Ectodermal cell (in vitro differentiated cells): Measurements from ENCODE around the gene BEND7.

Experiments
- H3K27ac ChIP-seq: 2 replicates; pipeline ENCODE4 v1.7.0; 2013; ENCODE audit warnings: mild to moderate bottlenecking, low read depth, low read length; ENCODE audit not compliant: insufficient read depth, poor library complexity, severe bottlenecking
- H3K27me3 ChIP-seq: 2 replicates; pipeline ENCODE4 v1.7.0; 2013; ENCODE audit warnings: mild to moderate bottlenecking, low read length; ENCODE audit not compliant: insufficient read depth, control insufficient read depth, poor library complexity, severe bottlenecking
- H3K36me3 ChIP-seq: one replicate; pipeline ENCODE4 v1.7.0; 2013; ENCODE audit warnings: low read length; ENCODE audit not compliant: control insufficient read depth, insufficient read depth
- H3K4me1 ChIP-seq: one replicate; pipeline ENCODE4 v1.7.0; 2013; ENCODE audit warnings: low read length; ENCODE audit not compliant: control insufficient read depth, insufficient read depth
- H3K4me3 ChIP-seq: 2 replicates; pipeline ENCODE4 v1.7.0; 2013; ENCODE audit warnings: low read depth, low read length, control low read depth; ENCODE audit not compliant: insufficient read depth
- H3K9me3 ChIP-seq: 2 replicates; pipeline ENCODE4 v1.7.0; 2013; ENCODE audit warnings: mild to moderate bottlenecking, low read length, moderate library complexity; ENCODE audit not compliant: control insufficient read depth
- WGBS, 2 experiments: methylation state at CpG; one replicate each; pipeline ENCODE4 v1.1.7; 2013; ENCODE audit warnings: missing lambda C conversion rate in 2 of 2; 5-methylcytosine and 5-hydroxymethylcytosine counted together

The BEND7 gene

DNA sequence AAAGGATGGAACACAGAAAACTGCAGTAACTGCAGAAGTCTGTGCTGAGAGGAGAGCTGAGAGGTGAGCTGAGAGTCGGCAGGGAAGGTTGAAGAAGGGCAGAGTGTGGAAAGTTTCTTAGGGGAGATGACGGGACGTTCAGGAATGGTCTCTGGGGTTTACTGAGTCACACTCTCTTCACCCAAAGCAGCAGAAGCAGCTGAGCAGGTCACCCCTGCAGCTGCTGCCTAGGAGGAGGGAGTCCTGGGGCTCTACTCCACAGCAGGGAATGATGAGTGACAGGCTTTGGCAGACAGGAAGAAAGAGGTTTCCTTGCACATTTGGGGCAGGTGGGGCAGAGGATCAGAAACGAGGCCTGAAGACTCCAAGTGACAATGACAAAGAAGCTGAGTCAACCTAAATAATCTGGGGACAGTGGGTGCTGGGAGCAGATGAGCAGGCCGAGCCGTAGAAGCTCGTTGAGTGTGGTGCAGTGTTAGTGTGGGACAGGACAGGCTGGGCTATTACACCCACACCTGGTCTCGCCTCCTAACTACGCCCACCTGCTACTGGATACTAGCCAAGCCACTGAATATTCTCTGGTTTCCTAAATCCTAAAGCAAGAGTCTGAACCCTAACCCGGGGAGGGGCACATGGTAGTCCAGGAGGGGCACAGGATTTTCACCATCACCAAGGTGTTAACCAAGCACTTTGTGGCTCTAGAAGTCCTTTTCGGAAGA lies 24.9 kb downstream of the BEND7 start:
- WGBS, 2 experiments, result 87 to 88% methylated on average over 11 of the region's 11 CpGs

DNA sequence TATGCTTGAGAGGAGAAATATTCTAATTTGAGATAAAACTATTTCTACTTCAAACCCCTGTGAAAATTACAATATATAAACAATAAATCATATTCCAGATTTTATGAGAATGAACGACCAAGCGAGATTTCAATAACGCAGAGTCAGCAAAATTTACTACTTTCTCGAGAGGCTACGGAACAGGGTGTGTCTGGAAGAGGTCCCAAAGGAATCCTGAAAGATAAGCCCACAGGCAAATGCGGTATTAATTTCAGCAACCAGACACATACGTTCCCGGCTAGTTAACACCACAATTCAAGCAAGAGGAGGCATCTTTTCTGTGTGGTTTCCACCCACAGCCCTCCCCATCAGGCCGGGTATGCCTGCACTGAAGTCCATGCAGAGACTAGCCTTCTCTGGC lies 26.4 kb downstream of the BEND7 start:
- WGBS, 2 experiments, result 93 to 96% methylated on average over 9 of the region's 9 CpGs
- Histone ChIP-seq H3K27ac (no peak overlapping the region), H3K27me3 (no peaks in the 10 kb centered on the region), H3K4me1 (peaks cover 3% of the 10 kb centered on the region), H3K4me3 (no peak overlapping the region), H3K36me3 (no peaks in the 10 kb centered on the region), H3K9me3 (no peaks in the 10 kb centered on the region)

More for the DNA sequence above, 24.9 kb downstream of the BEND7 start:
- Histone ChIP-seq H3K36me3 (no peaks in the 10 kb centered on the region), H3K27me3 (no peaks in the 10 kb centered on the region), H3K4me3 (no peak overlapping the region), H3K4me1 (no peaks in the 10 kb centered on the region), H3K9me3 (no peaks in the 10 kb centered on the region), H3K27ac (no peak overlapping the region)

DNA sequence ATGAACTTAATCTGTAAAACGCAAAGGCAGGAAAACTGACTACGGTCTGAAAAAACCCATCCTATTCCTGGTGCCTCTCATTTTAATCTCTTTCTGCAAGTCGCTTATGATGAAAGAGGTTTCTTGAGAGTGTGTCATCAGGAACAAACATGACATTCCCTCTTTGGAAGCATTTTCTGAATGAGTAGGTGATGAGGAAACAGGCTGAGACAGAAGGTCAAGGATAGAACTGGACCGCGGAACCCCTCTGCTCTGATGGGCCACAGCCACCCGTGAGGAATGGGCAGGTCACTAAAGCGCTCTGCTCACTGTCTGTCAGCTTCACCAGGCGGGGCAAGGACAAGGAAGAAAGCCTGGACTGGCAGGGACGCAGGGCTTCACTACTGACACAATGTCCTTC lies 28.6 kb downstream of the BEND7 start:
- Histone ChIP-seq H3K4me3 (no peak overlapping the region), H3K9me3 (no peaks in the 10 kb centered on the region), H3K27me3 (no peaks in the 10 kb centered on the region), H3K27ac (no peak overlapping the region), H3K36me3 (no peaks in the 10 kb centered on the region), H3K4me1 (peaks cover 19% of the 10 kb centered on the region)
- WGBS, 2 experiments, result 90 to 97% methylated on average over 9 of the region's 9 CpGs

- Histone ChIP-seq H3K4me3 (no peak overlapping the region), H3K27ac (no peak overlapping the region)
- 96 to 98% methylated on average over 5 of the region's 5 CpGs for WGBS, 2 experiments
Measured at GRCh38 chr10:13499150-13499549, 29.7 kb downstream of the BEND7 start.

DNA sequence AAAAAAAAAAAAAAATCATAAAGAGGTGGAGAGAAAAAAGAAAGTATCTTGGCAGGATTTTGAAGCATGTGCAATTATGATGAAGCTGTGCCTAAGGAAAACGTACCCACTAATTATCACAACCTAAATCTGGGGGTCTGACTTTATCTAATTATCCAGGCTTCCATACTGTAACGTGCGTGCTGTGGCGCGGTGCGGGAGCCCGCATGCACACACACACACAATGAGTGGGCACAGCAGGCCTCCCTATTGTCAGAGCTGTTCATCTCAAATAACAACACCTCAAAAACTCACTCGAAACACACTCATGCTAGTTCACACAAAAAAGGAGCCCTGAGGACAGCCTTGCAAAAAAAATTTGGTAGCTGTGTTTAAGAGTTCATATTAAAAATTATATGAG lies 31.9 kb downstream of the BEND7 start:
- no peaks in the 10 kb centered on the region for H3K9me3 ChIP-seq
- H3K4me1 ChIP-seq, result peaks cover 19% of the 10 kb centered on the region
- H3K4me3 ChIP-seq, result no peak overlapping the region
- H3K27me3 ChIP-seq, result no peaks in the 10 kb centered on the region
- no peak overlapping the region for H3K27ac ChIP-seq
- H3K36me3 ChIP-seq, result no peaks in the 10 kb centered on the region
- 77 to 80% methylated on average over 7 of the region's 8 CpGs for WGBS, 2 experiments

More at GRCh38 chr10:13499150-13499549, 29.7 kb downstream of the BEND7 start:
- H3K4me1 ChIP-seq, result peaks cover 19% of the 10 kb centered on the region
- H3K27me3 ChIP-seq, result no peaks in the 10 kb centered on the region
- no peaks in the 10 kb centered on the region for H3K36me3 ChIP-seq
- H3K9me3 ChIP-seq, result no peaks in the 10 kb centered on the region

- H3K36me3 ChIP-seq, result no peaks in the 10 kb centered on the region
- no peaks in the 10 kb centered on the region for H3K27me3 ChIP-seq
- H3K9me3 ChIP-seq, result no peaks in the 10 kb centered on the region
- H3K4me3 ChIP-seq, result no peak overlapping the region
- peaks cover 19% of the 10 kb centered on the region for H3K4me1 ChIP-seq
- 50 to 51% methylated on average over 7 to 8 of the region's 8 CpGs for WGBS, 2 experiments
- no peak overlapping the region for H3K27ac ChIP-seq
Measured at GRCh38 chr10:13496164-13496563, 32.6 kb downstream of the BEND7 start.

DNA sequence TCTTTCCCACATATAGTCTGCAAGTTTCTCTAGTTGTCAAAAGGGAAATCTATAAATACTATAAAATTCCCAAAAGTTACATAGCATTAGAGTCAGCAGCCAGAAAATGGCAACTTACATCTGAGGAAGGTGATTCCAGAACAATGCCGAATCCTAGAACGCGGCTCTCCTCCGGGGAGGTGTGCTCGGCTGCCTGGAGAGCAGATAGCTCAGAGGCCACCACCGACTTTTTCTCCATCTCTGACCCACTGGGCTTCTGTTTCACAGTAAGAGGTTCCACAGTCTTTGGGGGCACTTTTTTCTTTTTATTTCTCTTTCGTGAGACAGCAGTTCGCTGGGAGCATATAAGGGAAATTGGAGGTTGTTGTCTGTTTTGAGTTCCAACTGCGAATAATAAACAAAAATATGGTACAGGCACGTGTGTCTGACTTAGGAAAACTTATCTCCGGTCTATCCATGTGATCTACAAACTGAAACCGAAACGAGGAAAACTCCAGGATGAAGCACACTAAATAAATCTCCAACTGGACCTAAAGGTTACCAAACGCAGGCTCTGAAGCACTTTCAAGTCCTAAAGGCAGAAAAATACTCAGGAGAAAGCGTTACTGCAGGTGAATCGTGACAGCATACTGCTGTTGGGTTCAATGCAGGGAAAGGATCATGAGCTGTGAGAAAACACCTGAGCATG lies 36.2 kb downstream of the BEND7 start:
- no peaks in the 10 kb centered on the region for H3K27me3 ChIP-seq
- peaks cover 18% of the 10 kb centered on the region for H3K4me1 ChIP-seq
- no peak overlapping the region for H3K4me3 ChIP-seq
- WGBS, 2 experiments, result 93 to 94% methylated on average over 16 of the region's 16 CpGs
- no peaks in the 10 kb centered on the region for H3K36me3 ChIP-seq
- no peak overlapping the region for H3K27ac ChIP-seq
- H3K9me3 ChIP-seq, result no peaks in the 10 kb centered on the region

- no peaks in the 10 kb centered on the region for H3K9me3 ChIP-seq
- H3K4me1 ChIP-seq, result peaks cover 10% of the 10 kb centered on the region
- WGBS, 2 experiments, result 91 to 93% methylated on average over 8 of the region's 9 CpGs
Measured at GRCh38 chr10:13491747-13492360, 37.0 kb downstream of the BEND7 start.

DNA sequence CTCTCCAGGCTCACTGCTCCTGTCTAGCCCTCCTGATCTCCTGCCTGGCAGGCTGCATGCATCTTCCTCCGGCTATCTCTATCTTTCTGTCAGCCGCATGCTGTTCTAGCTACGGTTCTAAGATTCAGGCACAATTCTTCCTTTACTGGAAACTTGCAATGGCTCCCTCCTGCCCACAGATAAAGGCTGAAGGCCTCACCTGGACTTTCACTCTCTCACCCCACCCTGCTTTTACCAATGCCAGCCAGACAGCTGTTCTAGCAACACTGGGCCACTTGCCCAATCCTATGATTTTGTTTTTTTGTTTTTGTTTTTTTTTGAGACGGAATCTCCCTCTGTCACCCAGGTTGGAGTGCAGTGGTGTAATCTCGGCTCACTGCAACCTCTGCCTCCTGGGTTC lies 38.3 kb downstream of the BEND7 start:
- Histone ChIP-seq H3K27me3 (no peaks in the 10 kb centered on the region), H3K9me3 (no peaks in the 10 kb centered on the region), H3K27ac (no peak overlapping the region), H3K36me3 (no peaks in the 10 kb centered on the region), H3K4me3 (no peak overlapping the region), H3K4me1 (no peaks in the 10 kb centered on the region)
- 91 to 92% methylated on average over 5 of the region's 5 CpGs for WGBS, 2 experiments

More at GRCh38 chr10:13491747-13492360, 37.0 kb downstream of the BEND7 start:
- Histone ChIP-seq H3K4me3 (no peak overlapping the region), H3K27ac (no peak overlapping the region), H3K36me3 (no peaks in the 10 kb centered on the region), H3K27me3 (no peaks in the 10 kb centered on the region)

DNA sequence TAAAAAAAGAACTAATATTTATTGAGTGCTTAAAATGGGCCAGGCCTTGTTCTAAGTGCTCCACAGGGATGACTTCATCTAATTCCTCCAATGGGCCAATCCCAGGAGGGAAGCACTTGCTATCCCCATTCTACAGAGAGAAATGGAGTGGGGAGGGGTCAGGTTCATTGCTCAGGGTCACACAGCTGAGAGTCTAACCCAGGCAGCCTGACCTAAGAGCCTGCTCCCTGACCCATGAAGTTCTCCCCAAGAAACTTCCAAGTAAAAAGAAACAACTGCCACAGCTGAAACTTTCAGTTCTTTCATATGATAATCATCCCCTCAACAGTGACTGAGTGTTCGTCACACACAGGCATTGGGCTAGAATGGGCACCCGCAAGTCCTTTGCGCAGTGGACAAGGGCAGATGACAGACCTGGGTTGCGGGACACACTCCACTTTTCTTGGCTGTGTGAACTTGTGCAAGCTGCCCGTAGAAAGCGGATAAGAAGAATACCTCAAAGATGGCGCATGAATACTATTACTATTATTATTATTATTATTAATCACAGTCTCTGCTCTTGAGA lies 39.7 kb downstream of the BEND7 start:
- WGBS, 2 experiments, result 86% methylated on average over 4 to 6 of the region's 7 CpGs
- Histone ChIP-seq H3K36me3 (no peaks in the 10 kb centered on the region), H3K9me3 (no peaks in the 10 kb centered on the region), H3K27me3 (no peaks in the 10 kb centered on the region), H3K4me3 (no peak overlapping the region), H3K27ac (no peak overlapping the region), H3K4me1 (no peaks in the 10 kb centered on the region)
